ENCODE results near the gene HOATZ.
A peak's percentile ranks its signal among the peaks of the same experiment; 100 is the strongest.

Gene HOATZ

GRCh38 chr11:111550258-111550657 lies 35.7 kb downstream of the HOATZ start:
- no peak for DNase-seq

- no peak for DNase-seq
Observed at GRCh38 chr11:111554532-111554931, 40.0 kb downstream of the HOATZ start.

GRCh38 chr11:111555255-111555654 lies 40.7 kb downstream of the HOATZ start:
- DNase-seq: no peak

GRCh38 chr11:111557425-111558111 lies 43.0 kb downstream of the HOATZ start:
- no peak for DNase-seq

GRCh38 chr11:111559800-111560464 lies 45.4 kb downstream of the HOATZ start:
- DNase-seq: no peak

GRCh38 chr11:111560800-111561199 lies 46.2 kb downstream of the HOATZ start:
- no peak for DNase-seq

GRCh38 chr11:111561306-111561705 lies 46.7 kb downstream of the HOATZ start:
- DNase-seq: no peak

GRCh38 chr11:111561791-111562325 lies 47.3 kb downstream of the HOATZ start:
- no peak for DNase-seq

GRCh38 chr11:111562692-111563389 lies 48.3 kb downstream of the HOATZ start:
- DNase-seq: no peak

- DNase-seq: peak; percentile 77
Observed at GRCh38 chr11:111565114-111565720, 50.6 kb downstream of the HOATZ start.

- DNase-seq: no peak
Observed at GRCh38 chr11:111566324-111566723, 51.7 kb downstream of the HOATZ start.

- no peak for DNase-seq
Observed at GRCh38 chr11:111569476-111569875, 54.9 kb downstream of the HOATZ start.

- DNase-seq: no peak
Observed at GRCh38 chr11:111570796-111571195, 56.2 kb downstream of the HOATZ start.

GRCh38 chr11:111571829-111572501 lies 57.4 kb downstream of the HOATZ start:
- no peak for DNase-seq

GRCh38 chr11:111572581-111572980 lies 58.0 kb downstream of the HOATZ start:
- no peak for DNase-seq

- no peak for DNase-seq
Observed at GRCh38 chr11:111573821-111574249, 59.3 kb downstream of the HOATZ start.

- peak; percentile 38 for DNase-seq
Observed at GRCh38 chr11:111574373-111575225, 60.0 kb downstream of the HOATZ start.

- DNase-seq: no peak
Observed at GRCh38 chr11:111575740-111576139, 61.2 kb downstream of the HOATZ start.

GRCh38 chr11:111577821-111578220 lies 63.2 kb downstream of the HOATZ start:
- no peak for DNase-seq

GRCh38 chr11:111581341-111581740 lies 66.8 kb downstream of the HOATZ start:
- no peak for DNase-seq

- peak; percentile 11 for DNase-seq
Observed at GRCh38 chr11:111582163-111582562, 67.6 kb downstream of the HOATZ start.

- no peak for DNase-seq
Observed at GRCh38 chr11:111582881-111583280, 68.3 kb downstream of the HOATZ start.

Data from hematopoietic multipotent progenitor cell treated with erythropoietin and hydrocortisone succinate and interleukin-3 and kit ligand, for 8 days (in vitro differentiated cells).